HEK293 (cell line): Measurements from ENCODE around the gene PDE11A.

Experiments
- CTCF ChIP-seq: fragments of 450-650 bp; formaldehyde crosslinking; IDR thresholded peaks from 2 replicates; pipeline ENCODE4 v1.5.1; 2016; ENCODE audit warnings: missing biosample characterization, missing genetic modification characterization
- GLI4 ChIP-seq: fragments of 450-650 bp; formaldehyde crosslinking; IDR thresholded peaks from 2 replicates; pipeline ENCODE4 v1.5.1; 2016; ENCODE audit warnings: missing biosample characterization, missing genetic modification characterization
- YY2 ChIP-seq: fragments of 450-650 bp; formaldehyde crosslinking; IDR thresholded peaks from 2 replicates; pipeline ENCODE4 v1.5.1; 2016; ENCODE audit warnings: missing biosample characterization, missing genetic modification characterization
- ZNF239 ChIP-seq: fragments of 450-650 bp; formaldehyde crosslinking; IDR thresholded peaks from 2 replicates; pipeline ENCODE4 v1.5.1; 2016; ENCODE audit warnings: missing biosample characterization, missing genetic modification characterization

- TF ChIP-seq YY2 (tag by site-specific recombination) (no peak), ZNF239 (tag by site-specific recombination) (no peak), GLI4 (tag by site-specific recombination) (no peak), CTCF (tag by site-specific recombination) (no peak)
Measured at GRCh38 chr2:177765698-177766097, 306.9 kb downstream of the PDE11A start.
